Mononuclear cell (primary cell): ENCODE measurements around the gene ATP2C2. TPM values are rescaled to one million over a fixed set of nuclear protein-coding genes. Genes with fewer than 3 reads are reported as not detected.

Source experiments
- H3K27me3 ChIP-seq: 2 replicates; pipeline ENCODE4 v1.6.0; 2011; ENCODE audit warnings: low read length, control low read depth; ENCODE audit not compliant: insufficient read depth
- H3K4me1 ChIP-seq: 2 replicates; pipeline ENCODE4 v1.5.1; 2011; ENCODE audit warnings: mild to moderate bottlenecking, low read length, control low read depth; ENCODE audit not compliant: insufficient read depth
- H3K4me3 ChIP-seq: 2 replicates; pipeline ENCODE4 v1.5.1; 2011; ENCODE audit warnings: mild to moderate bottlenecking, low read length, moderate library complexity
- H3K9me3 ChIP-seq: 2 replicates; pipeline ENCODE4 v1.5.1; 2011; ENCODE audit warnings: low read depth, mild to moderate bottlenecking, control low read depth, low read length
- total RNA-seq: library from RNA; depleted of rRNA; stranded (reverse); fragments of >200 nt; gene quantifications from one replicate; pipeline ENCODE4 v1.2.3, GENCODE V29; 2012

ATP2C2 gene
- total RNA-seq, 1 donor, result not detected

DNA sequence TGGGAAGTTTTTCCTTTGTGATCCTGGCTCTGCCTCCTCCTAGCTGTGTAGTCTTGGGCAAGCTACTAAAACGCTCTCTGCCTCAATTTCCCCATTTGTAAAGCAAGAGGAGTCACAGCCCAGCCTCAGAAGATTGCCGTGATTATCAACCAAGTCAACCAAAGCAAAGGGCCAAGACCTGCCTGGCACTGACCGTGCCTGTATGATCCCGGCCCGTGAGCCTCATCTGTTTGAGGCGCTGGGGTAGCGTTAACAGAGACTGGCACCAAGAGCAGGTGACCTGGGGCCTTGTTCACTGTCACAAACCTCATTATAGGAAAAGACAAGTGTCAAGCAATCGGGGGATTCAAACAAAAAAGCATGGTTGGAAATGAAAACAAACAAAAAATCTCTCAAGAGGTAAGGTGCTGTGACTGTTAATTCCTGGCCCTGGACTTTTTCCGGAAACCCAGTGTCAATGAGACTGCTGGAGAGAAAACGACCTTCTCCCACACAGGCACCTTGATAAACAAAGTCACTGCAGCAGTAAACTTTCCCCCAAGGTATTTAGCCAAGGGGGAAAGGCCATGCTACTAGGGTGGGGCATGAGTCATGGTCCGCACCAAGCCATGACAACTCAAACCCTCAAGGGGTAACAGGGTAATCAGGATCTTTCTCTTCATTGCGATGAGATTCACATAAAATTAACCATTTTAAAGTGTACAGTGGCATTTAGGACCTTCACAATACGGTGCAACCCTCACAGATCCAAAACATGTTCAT is 130.7 kb downstream of the ATP2C2 start:
- Histone ChIP-seq H3K4me1 (peaks cover 5% of the 10 kb centered on the region), H3K27me3 (no peaks in the 10 kb centered on the region), H3K4me3 (no peak overlapping the region), H3K9me3 (no peaks in the 10 kb centered on the region)

- Histone ChIP-seq H3K4me1 (peaks cover 8% of the 10 kb centered on the region), H3K4me3 (no peak overlapping the region), H3K9me3 (no peaks in the 10 kb centered on the region), H3K27me3 (no peaks in the 10 kb centered on the region)
Measured at GRCh38 chr16:84499638-84500037, 131.3 kb downstream of the ATP2C2 start.

GRCh38 chr16:84500531-84500930 is 132.2 kb downstream of the ATP2C2 start:
- Histone ChIP-seq H3K4me3 (no peak overlapping the region), H3K9me3 (no peaks in the 10 kb centered on the region), H3K4me1 (peaks cover 17% of the 10 kb centered on the region), H3K27me3 (no peaks in the 10 kb centered on the region)

- peaks cover 23% of the 10 kb centered on the region for H3K4me1 ChIP-seq
- no peak overlapping the region for H3K4me3 ChIP-seq
- no peaks in the 10 kb centered on the region for H3K9me3 ChIP-seq
- no peaks in the 10 kb centered on the region for H3K27me3 ChIP-seq
Measured at GRCh38 chr16:84501077-84501735, 132.9 kb downstream of the ATP2C2 start.

DNA sequence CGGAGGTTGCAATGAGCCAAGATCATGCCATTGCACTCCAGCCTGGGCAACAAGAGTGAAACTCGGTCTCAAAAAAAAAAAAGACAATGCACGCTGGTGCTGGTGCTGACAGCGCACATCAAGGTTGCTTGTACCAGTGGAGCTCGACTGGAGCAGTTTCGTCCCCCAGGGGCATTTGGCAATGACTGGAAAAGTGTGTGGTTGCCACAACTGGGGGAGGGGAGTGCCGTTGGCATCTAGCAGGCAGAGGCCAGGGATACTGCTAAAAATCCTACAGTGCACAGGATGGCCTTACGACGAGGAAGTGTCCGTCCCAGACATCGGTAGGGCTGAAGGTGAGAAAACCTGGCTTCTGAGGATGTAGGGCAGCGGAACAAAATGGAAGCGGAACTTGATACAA is 133.7 kb downstream of the ATP2C2 start:
- H3K4me1 ChIP-seq, result peaks cover 32% of the 10 kb centered on the region
- H3K4me3 ChIP-seq, result no peak overlapping the region
- H3K27me3 ChIP-seq, result no peaks in the 10 kb centered on the region
- no peaks in the 10 kb centered on the region for H3K9me3 ChIP-seq

- H3K4me1 ChIP-seq, result peaks cover 37% of the 10 kb centered on the region
- H3K27me3 ChIP-seq, result no peaks in the 10 kb centered on the region
- H3K4me3 ChIP-seq, result no peak overlapping the region
- no peaks in the 10 kb centered on the region for H3K9me3 ChIP-seq
Measured at GRCh38 chr16:84502581-84502980, 134.2 kb downstream of the ATP2C2 start.

DNA sequence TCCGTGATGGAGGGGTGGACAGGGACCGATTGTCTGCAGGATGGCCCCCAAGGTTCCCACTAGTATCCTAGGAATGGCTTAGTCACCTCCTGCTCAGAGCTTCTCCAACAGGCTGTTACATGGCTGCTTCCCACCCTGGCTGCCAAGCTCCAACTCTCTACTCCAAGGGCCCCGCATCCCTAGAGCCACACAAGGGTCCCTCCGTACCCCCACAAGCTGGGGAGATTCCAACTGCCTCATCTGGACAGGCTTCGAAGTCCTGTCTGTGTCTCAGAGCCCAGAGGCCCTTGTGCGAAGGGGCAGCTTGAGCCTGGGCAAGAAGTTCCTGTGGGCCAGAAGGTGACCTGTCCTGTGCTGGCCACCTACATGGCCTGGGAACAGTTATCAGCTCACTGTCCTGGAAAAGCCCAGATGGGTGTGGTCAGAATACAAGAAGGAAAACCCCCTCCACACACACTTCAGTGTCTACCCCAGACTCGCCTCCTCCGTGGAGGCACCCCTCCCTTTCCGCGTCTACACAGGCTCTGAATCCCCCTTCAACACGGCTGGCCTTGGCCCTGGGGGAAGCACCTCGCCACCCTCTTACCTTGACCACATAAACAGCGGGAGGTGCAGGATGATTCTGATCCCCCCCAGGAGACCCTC is 135.5 kb downstream of the ATP2C2 start:
- Histone ChIP-seq H3K27me3 (no peaks in the 10 kb centered on the region), H3K4me1 (peaks cover 47% of the 10 kb centered on the region), H3K4me3 (peak overlapping the region; percentile 63), H3K9me3 (no peaks in the 10 kb centered on the region)

GRCh38 chr16:84504420-84505248 is 136.3 kb downstream of the ATP2C2 start, which contains the start of gene MEAK7:
MEAK7 (minus strand) TSS chr16:84504659; CDS start chr16:84498086, 6,573 bp downstream.
- Histone ChIP-seq H3K9me3 (no peaks in the 10 kb centered on the region), H3K4me1 (peaks cover 52% of the 10 kb centered on the region), H3K27me3 (no peaks in the 10 kb centered on the region), H3K4me3 (peak within 1 kb of the TSS; percentile 63)

DNA sequence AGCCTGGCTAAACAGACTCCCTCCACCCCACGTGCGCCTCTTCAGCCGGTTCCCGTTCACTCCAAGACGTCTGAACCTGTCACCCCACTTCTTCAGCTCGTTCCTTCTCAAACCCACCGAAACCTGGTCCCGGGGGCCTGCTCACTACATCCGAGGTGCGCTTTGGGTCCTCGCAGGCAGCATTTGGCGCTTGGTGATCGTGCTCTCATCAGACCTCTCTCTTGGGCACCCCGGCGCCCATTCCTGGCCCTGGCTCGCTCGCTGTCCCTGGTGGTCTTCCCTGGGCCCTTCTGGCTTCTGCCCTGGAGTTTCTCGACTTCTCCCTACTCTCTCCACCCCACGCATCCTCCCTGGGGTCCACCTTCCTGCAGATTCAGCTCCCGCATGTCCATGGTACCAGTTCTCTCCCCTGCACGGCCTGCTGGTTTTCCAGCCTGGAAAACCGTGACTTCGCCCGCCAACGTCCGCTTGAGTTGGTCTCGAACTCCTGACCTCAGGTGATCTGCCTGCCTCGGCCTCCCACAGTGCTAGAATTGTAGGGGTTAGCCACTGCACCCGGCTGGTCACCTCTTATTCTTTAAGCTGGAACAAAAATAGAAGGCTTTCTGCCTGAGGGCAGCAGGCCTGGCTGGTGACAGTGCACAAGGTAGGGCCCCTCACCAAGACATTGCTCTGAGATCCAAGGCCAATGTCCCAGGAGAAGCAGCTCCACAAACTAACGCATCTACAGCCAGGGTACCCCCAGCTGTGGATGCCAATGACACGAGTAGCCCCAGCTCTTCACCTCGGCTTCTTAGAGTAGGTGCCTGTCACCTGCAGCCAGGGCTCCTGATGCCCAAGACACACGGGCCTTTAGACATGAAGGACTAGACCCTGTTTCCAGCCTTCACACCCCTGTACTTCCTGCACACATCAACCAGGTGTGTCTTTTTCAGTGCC is 137.2 kb downstream of the ATP2C2 start:
- H3K4me1 ChIP-seq, result peaks cover 52% of the 10 kb centered on the region

GRCh38 chr16:84507011-84507982 is 139.0 kb downstream of the ATP2C2 start:
- no peak overlapping the region for H3K4me3 ChIP-seq
- H3K9me3 ChIP-seq, result no peaks in the 10 kb centered on the region
- no peaks in the 10 kb centered on the region for H3K27me3 ChIP-seq
- H3K4me1 ChIP-seq, result peaks cover 65% of the 10 kb centered on the region

More for the DNA sequence above, 137.2 kb downstream of the ATP2C2 start:
- H3K27me3 ChIP-seq, result no peaks in the 10 kb centered on the region
- H3K9me3 ChIP-seq, result no peaks in the 10 kb centered on the region
- peak overlapping the region; percentile 63 for H3K4me3 ChIP-seq

- Histone ChIP-seq H3K4me3 (no peak overlapping the region), H3K27me3 (no peaks in the 10 kb centered on the region), H3K9me3 (no peaks in the 10 kb centered on the region), H3K4me1 (peaks cover 76% of the 10 kb centered on the region)
Measured at GRCh38 chr16:84508502-84508901, 140.2 kb downstream of the ATP2C2 start.

DNA sequence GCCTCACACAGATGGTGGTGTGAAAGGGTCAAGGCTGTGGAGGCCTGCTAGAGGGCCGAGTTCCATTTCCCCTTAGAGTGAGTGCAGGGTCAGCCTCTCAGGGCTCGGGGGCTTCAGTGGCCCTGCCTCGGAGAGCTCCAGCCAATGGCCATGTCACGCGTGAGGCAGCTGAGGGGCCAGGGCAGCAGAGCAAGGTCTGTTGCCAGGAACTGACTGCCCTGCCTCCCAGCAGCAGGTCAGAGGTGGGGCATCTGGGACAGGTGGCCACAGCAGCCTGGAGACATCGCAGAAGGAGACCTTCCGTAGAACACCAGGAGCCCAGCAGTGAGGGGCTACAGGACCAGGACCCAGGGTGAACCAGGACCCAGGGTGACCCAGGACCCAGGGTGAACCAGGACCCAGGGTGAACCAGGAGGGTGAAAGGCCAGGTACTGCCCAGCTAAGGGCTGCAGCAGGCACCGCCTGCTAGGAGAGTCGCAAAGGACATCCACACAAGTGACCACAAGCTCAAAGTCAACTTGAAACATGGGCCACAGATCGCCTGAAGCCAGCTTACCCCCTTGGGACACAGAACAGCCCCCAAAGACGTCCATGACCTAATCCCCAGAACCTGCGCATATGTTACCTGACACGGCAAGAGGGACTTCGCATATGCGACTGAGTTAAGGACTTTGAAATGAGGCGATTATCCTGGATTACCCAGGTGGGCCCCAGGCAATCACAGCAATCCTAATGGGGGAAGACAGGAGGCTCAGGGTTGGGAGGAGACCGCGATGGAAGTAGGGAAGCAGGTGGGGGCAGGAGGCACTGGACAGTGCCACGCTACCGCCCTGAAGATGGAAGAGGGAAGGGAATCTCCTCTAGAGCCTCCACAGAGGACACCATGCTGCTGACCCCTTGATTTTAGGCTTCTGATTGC is 141.0 kb downstream of the ATP2C2 start:
- H3K27me3 ChIP-seq, result no peaks in the 10 kb centered on the region
- H3K4me3 ChIP-seq, result no peak overlapping the region
- no peaks in the 10 kb centered on the region for H3K9me3 ChIP-seq
- peaks cover 77% of the 10 kb centered on the region for H3K4me1 ChIP-seq
